ENCODE measurements around the gene NOS2. TPM values are rescaled to one million over a fixed set of nuclear protein-coding genes. Genes with fewer than 3 reads are reported as not detected.

Gene NOS2
- polyA plus RNA-seq, 1 donor (not counting 4 experiments of a cell fraction or from before 2014, with no cell fraction given), result not detected

- Histone ChIP-seq H3K9ac (ENCODE audit: control insufficient read depth, extremely low read depth, insufficient read depth, low read length) (no peak overlapping the region), H3K27me3 (ENCODE audit: control insufficient read depth, extremely low read depth, insufficient read depth, low read length) (peaks cover 15% of the 10 kb centered on the region), H3K79me2 (ENCODE audit: control insufficient read depth, insufficient read depth, low read length) (no peaks in the 10 kb centered on the region), H3K9me3 (ENCODE audit: control insufficient read depth, low read depth, low read length) (no peaks in the 10 kb centered on the region), H3K4me2 (ENCODE audit: control insufficient read depth, extremely low read depth, insufficient read depth, low read depth, low read length) (no peak overlapping the region), H3K27ac (ENCODE audit: control insufficient read depth, insufficient read depth, low read length) (no peak overlapping the region), H4K20me1 (ENCODE audit: control insufficient read depth, extremely low read depth, insufficient read depth, low read length) (no peaks in the 10 kb centered on the region), H3K4me1 (ENCODE audit: control insufficient read depth, extremely low read depth, insufficient read depth, low read length) (no peaks in the 10 kb centered on the region), H3K9me1 (ENCODE audit: control insufficient read depth, extremely low read depth, insufficient read depth, low read length) (no peaks in the 10 kb centered on the region), H3K36me3 (ENCODE audit: control insufficient read depth in 2 of 2, extremely low read depth in 1 of 2, insufficient read depth in 2 of 2, low read length in 2 of 2) (no peaks in the 10 kb centered on the region), H3K4me3 (ENCODE audit: control insufficient read depth in 2 of 3, extremely low read depth in 1 of 3, insufficient read depth in 2 of 3, low read depth in 1 of 3, low read length in 3 of 3) (no peak overlapping the region), H2AFZ (ENCODE audit: control insufficient read depth, low read length) (no peak overlapping the region)
- DNase-seq (ENCODE audit: low read depth, low spot score) (no peak), FAIRE-seq (no peak)
- TF ChIP-seq EZH2 (IDR thresholded peaks at IDR 0.05; ENCODE audit: low read length) (no peak), CTCF (optimal IDR thresholded peaks at IDR 0.05 in 1 of 3, IDR thresholded peaks at IDR 0.05 in 1 of 3, conservative IDR thresholded peaks at IDR 0.05 in 1 of 3; ENCODE audit: extremely low read depth in 1 of 3, insufficient read depth in 2 of 3, low read length in 3 of 3) (no peak)
- dilution Hi-C loops (cut with MboI; ENCODE audit: extremely low pct_ligation_motif_present, low sequenced_read_pairs), result no loop called here
Measured at GRCh38 chr17:27811961-27812360, 11.6 kb upstream of the NOS2 start.

GRCh38 chr17:27810902-27811557 is 10.7 kb upstream of the NOS2 start:
- DNase-seq (ENCODE audit: low read depth, low spot score) (no peak), FAIRE-seq (no peak)
- Histone ChIP-seq H3K79me2 (ENCODE audit: control insufficient read depth, insufficient read depth, low read length) (no peaks in the 10 kb centered on the region), H4K20me1 (ENCODE audit: control insufficient read depth, extremely low read depth, insufficient read depth, low read length) (no peaks in the 10 kb centered on the region), H3K4me1 (ENCODE audit: control insufficient read depth, extremely low read depth, insufficient read depth, low read length) (no peaks in the 10 kb centered on the region), H3K4me3 (ENCODE audit: control insufficient read depth in 2 of 3, extremely low read depth in 1 of 3, insufficient read depth in 2 of 3, low read depth in 1 of 3, low read length in 3 of 3) (no peak overlapping the region), H3K27me3 (ENCODE audit: control insufficient read depth, extremely low read depth, insufficient read depth, low read length) (peaks cover 15% of the 10 kb centered on the region), H3K4me2 (ENCODE audit: control insufficient read depth, extremely low read depth, insufficient read depth, low read depth, low read length) (no peak overlapping the region), H3K27ac (ENCODE audit: control insufficient read depth, insufficient read depth, low read length) (no peak overlapping the region), H3K9me3 (ENCODE audit: control insufficient read depth, low read depth, low read length) (no peaks in the 10 kb centered on the region), H3K36me3 (ENCODE audit: control insufficient read depth in 2 of 2, extremely low read depth in 1 of 2, insufficient read depth in 2 of 2, low read length in 2 of 2) (no peaks in the 10 kb centered on the region), H3K9ac (ENCODE audit: control insufficient read depth, extremely low read depth, insufficient read depth, low read length) (no peak overlapping the region), H2AFZ (ENCODE audit: control insufficient read depth, low read length) (no peak overlapping the region), H3K9me1 (ENCODE audit: control insufficient read depth, extremely low read depth, insufficient read depth, low read length) (no peaks in the 10 kb centered on the region)
- dilution Hi-C loops (cut with MboI; ENCODE audit: extremely low pct_ligation_motif_present, low sequenced_read_pairs), result no loop called here
- TF ChIP-seq CTCF (optimal IDR thresholded peaks at IDR 0.05 in 1 of 3, IDR thresholded peaks at IDR 0.05 in 1 of 3, conservative IDR thresholded peaks at IDR 0.05 in 1 of 3; ENCODE audit: extremely low read depth in 1 of 3, insufficient read depth in 2 of 3, low read length in 3 of 3), result no peak
- no peak for TF ChIP-seq EZH2 (IDR thresholded peaks at IDR 0.05; ENCODE audit: low read length)
